CD4-positive, alpha-beta T cell treated with Interleukin-6 at 100 ng/mL for 8 hours (primary cell): ENCODE data around the gene SLC4A7.
"Not testable (repeated sequence)": the region's sequence is repeated elsewhere in the genome, so short reads cannot be mapped to it uniquely, and the experiment has no call there.

Experiments used
- DNase-seq: peaks from one replicate; pipeline ENCODE4 v3.0.0-alpha.2; 2020; ENCODE audit warnings: mixed read lengths, low spot score

SLC4A7 gene

DNA sequence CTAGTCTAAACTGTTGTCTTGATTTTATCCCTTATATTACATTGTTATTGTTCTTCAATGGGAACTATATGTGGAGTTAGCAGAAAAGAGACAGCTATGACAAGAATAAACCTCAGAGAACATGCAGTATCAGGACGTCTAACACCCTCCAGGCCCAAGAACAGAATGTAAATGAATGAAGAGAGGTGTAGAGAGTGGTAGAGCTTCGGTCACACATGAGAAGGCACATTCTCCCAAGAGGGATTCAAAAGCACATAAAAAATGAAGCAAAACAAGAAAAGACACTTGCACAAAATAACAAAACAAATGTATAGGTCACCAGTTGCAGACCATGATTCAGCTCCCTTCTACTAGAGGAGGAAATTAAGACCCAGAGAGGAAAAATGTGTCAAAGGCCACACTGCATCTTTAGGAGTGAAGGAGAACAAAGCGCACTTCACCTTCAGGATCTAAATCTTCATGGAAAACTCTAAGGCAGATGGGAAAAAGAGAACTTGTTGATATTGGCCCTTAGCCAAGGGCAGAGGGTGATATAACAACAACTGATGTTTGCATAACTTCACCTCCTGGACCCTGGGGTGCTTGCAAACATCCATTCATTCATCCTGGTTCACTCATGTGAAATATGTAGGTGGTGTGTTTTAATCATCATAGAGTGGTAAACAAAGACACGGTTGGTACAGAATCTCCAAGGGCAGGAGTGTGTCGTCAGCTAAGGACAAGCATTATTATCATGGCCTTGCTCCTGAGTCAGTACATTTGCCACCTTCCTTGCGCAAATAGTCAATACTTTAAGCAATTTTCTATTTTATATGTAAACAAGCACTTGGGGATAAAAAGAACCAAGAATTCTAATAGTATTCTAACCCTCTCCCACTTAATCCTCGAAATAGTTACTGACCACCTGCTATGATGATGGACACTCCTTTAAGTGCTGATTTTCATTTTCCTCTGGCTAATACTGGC, 123.8 kb downstream of the SLC4A7 start:
- no peak for DNase-seq

DNA sequence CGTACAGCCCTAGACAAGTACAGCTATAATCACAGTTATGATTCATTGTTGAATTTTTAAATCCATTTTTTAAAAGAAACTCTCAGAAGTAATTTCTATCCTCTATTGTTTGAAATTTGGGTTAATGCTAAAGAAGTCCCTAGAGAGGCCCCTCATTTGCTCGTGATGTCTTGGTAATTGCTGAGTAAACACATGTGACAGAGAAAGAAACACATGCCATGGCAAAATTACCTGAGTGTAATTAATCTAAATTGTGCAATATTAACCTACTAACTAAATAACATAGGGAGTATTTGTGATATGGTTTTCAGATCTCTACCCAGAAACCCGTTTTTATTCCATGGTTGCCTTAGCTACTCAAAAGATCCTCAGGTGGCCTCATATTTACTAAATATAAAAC, 125.8 kb downstream of the SLC4A7 start:
- DNase-seq = no peak

GRCh38 chr3:27357665-27358258, 126.4 kb downstream of the SLC4A7 start:
- peak; percentile 67 for DNase-seq

GRCh38 chr3:27356976-27357375, 127.2 kb downstream of the SLC4A7 start:
- no peak for DNase-seq

DNA sequence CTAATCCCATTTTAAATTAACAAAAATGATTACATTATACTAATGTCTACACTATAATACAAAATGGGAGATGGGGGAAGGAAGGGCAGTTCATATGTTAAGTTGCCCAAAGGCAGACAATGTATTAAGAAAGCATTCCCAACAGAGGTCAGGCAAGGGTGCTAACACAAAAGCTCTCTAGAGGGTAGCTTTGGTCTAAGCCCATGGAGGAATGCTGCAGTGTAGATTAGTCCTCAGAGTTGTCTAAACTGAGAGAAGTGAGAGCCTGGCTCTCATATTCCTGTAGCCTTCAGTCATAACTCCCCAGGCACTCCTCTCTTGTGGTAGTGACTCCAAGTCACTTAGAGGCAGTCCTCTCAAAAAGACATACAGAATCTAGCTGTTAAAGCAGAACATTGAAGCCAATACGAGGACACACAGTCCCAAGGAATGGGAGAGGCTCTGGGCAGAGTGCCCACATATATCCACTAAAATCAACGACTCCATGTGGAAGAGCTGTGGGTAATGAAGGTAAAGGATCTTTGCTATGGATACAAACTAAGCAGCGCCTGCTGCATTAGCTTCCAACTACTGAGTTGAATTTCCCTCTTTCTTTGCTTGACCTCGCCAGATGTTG, 129.5 kb downstream of the SLC4A7 start:
- no peak for DNase-seq

- no peak for DNase-seq
Measured at GRCh38 chr3:27354161-27354560, 130.0 kb downstream of the SLC4A7 start.

DNA sequence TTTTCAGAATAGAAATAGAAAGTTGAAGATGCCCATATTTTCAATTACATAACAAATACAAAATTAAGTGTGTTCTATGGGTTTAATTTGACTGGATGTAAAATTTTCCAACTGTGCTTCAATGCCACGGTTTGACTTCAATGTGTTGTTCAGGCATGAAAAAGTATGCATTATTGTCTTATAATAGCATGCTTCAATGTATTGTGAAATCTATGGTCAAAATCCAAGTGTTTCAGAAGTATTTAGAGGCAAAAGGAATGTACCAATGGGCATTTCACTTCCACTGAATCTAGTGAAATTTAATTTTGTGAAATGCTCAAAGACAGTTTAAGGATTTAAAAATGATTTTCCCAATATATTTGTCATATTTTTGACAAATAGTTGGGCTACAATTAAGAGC, 131.0 kb downstream of the SLC4A7 start:
- DNase-seq = no peak

- no peak for DNase-seq
Measured at GRCh38 chr3:27352047-27352446, 132.1 kb downstream of the SLC4A7 start.

GRCh38 chr3:27349832-27350231, 134.4 kb downstream of the SLC4A7 start:
- no peak for DNase-seq

- DNase-seq = no peak
Measured at GRCh38 chr3:27345959-27346865, 138.0 kb downstream of the SLC4A7 start.

GRCh38 chr3:27345493-27345892, 138.7 kb downstream of the SLC4A7 start:
- no peak for DNase-seq

DNA sequence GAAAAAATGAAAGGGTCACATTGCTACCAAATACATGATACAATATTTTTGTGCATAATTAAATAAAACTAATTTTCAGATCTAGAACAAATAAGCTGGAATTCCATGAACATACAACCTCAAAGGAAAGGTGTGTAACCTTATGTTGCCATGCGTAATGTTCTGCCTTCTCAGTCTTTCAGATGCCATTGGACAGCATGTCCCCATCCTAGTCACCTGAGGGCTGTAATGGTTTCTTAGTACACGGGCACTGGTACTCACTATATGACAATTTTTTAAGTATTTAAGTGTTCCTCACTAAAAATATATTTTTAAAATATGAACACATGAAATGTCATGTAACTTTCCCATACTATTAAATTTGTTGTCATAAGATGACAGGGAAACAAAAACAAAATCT, 139.1 kb downstream of the SLC4A7 start:
- no peak for DNase-seq

- DNase-seq = no peak
Measured at GRCh38 chr3:27344192-27344591, 140.0 kb downstream of the SLC4A7 start.

DNA sequence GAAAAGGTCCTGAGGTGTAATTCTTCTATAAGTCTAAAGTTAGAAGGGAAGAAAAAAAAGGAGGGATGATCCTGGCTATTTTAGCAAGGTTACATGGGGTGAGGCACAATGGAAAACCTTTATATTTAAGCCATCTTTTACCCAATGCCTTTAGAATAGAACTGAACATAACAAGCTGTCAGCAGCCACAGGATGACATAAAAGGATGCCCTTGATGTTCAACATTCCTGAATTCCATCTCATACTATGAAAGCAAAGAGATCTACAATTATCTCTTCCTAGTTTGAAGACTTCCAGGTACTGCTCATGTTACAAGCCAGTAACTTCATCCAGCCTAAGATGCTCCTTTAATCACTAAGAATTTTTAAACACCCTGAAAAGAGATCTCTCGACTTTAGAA, 141.9 kb downstream of the SLC4A7 start:
- no peak for DNase-seq

GRCh38 chr3:27340534-27340933, 143.7 kb downstream of the SLC4A7 start:
- DNase-seq = no peak

- DNase-seq = no peak
Measured at GRCh38 chr3:27335571-27335970, 148.6 kb downstream of the SLC4A7 start.

DNA sequence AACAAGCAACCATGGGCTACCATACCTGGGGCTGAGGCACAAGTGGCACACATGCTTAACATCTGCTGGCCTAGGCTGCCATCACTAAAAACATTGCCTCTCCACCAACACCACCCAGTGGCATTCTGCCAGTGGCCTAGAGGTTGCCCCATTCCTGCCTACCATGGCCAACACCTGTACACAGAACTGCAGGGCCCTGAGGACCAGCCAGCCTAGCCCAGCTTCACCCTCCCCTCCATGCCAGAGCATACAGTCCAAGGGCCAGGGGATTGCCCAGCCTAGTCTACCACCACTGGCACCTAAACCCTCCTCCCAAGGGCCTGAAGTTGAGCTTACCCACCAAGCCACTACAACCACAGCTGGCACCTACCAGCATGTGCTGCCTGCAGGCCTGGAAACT, 150.3 kb downstream of the SLC4A7 start:
- no peak for DNase-seq

DNA sequence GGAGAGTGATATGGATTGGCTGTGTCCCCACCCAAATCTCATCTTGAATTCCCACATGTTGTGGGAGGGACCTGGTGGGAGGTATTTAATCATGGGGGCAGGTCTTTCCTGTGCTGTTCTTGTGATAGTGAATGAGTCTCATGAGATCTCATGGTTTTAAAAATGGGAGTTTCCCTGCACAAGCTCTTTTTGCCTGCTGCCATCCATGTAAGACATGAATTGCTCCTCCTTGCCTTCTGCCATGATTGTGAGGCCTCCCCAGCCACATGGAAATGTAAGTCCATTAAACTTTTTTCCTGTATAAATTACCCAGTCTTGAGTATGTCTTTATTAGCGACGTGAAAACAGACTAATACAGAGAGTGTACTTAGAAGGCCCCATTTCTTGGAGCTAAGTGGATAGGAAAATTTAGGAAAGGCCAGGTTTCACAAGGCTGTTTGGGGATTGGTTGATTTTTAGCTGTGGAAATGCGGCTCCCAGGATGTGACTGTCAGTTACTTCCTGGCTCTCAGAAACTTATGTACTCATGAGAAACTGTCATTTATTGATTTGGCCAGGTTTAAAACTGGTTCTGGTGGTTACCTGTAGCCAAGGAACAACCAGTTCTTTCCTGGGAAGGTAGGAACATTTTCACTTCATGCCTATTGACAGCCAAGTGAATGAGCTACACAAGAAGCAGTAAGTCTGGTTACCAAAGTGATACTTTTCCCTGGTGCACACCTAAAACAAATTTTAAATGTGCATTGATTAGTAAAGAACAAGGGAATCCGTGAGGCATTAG, 155.0 kb downstream of the SLC4A7 start:
- not testable (repeated sequence) for DNase-seq

GRCh38 chr3:27326629-27327545, 157.3 kb downstream of the SLC4A7 start:
- DNase-seq = no peak

GRCh38 chr3:27326202-27326601, 158.0 kb downstream of the SLC4A7 start:
- no peak for DNase-seq
